ENCODE measurements around the gene TRAP1. TPM values are rescaled to one million over a fixed set of nuclear protein-coding genes. Genes with fewer than 3 reads are reported as not detected.

Gene TRAP1
- total and polyA plus RNA-seq, 8 donors: 58.0 to 254 (median 84.0) TPM

DNA sequence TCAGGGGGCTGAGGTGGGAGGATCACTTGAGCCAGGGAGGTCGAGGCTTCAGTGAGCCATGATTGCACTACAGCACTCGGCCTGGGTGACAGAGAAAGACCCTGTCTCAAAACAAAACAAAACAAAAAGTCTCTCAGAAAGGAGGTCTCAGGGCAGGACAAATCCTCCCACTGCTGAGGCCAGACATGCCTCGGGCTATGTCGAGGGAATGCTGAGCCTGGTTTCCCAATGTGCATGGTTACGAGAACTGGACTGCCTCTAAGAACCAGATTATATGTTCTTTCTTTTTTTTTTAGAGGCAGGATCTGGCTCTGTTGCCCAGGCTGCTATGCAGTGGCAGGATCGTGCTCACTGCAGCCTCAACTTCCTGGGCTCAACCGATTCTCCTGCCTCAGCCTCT lies 27.6 kb downstream of the TRAP1 start:
- no peaks in the 10 kb centered on the region for H3K27me3 ChIP-seq
- 90 to 92% methylated on average over 7 of the region's 7 CpGs for WGBS, 2 donors
- DNase-seq (peak in 1 of 6 donors; percentile 10), FAIRE-seq (no peak), ATAC-seq (no peak)
- TF ChIP-seq CTCF (IDR thresholded peaks at IDR 0.05): no peak
- H3K9me3 ChIP-seq: no peaks in the 10 kb centered on the region
- H3K27ac ChIP-seq: no peak overlapping the region
- no peak overlapping the region for H3K4me3 ChIP-seq
- intact Hi-C loops (cut with DNase I): loop anchor here in 1 of 3 donors (5.0 kb wide), 1 partner anchor 188 kb away; no protein-coding TSS in a partner anchor
- peaks cover 4 to 17% (median 12%) of the 10 kb centered on the region in 3 donors for H3K4me1 ChIP-seq
- peaks cover 0 to 15% (median 12%) of the 10 kb centered on the region in 3 donors for H3K36me3 ChIP-seq

DNA sequence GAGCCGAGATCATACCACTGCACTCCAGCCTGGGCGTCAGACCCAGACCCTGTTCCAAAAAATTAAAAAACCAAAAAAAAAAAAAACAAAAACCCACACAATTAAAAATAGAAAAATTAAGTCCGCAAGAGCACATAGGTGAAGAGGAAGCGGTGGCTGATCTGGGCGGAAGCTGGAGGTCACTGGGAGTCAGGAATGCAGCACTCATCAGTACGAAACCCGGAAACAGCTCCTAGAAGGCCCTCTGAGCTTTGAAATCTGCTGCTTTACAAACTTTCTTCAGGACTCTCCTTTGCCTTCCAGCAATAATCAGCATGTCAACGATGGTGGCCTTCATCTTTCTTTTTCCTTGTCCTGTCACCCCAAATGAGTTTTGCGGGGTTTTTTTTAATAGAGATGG lies 29.5 kb downstream of the TRAP1 start:
- no peak for ATAC-seq
- Histone ChIP-seq H3K4me3 (no peak overlapping the region), H3K27me3 (no peaks in the 10 kb centered on the region), H3K27ac (no peak overlapping the region), H3K9me3 (no peaks in the 10 kb centered on the region), H3K36me3 (peaks cover 0 to 20% (median 12%) of the 10 kb centered on the region in 3 donors), H3K4me1 (peaks cover 0 to 12% (median 0%) of the 10 kb centered on the region in 3 donors)
- intact Hi-C loops (cut with DNase I): no loop called here
- FAIRE-seq: no peak
- 89 to 94% methylated on average over 9 of the region's 9 CpGs for WGBS, 2 donors
- TF ChIP-seq CTCF (IDR thresholded peaks at IDR 0.05): no peak
- peak in 1 of 6 donors; percentile 9 for DNase-seq

DNA sequence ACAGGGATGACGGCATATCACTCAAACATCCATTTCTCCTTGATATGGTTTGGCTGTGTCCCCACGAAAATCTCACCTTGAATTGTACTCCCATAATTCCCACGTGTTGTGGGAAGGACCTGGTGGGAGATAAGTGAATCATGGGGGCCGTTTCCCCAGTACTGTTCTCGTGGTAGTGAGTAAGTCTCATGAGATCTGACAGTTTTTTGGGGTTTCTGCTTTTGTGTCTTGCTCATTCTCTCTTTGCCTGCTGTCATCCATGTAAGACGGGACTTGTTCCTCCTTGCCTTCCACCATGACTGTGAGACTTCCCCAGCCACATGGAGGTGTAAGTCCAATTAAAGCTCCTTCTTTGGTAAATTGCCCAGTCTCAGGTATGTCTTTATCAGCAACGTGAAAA lies 30.3 kb downstream of the TRAP1 start:
- Histone ChIP-seq H3K27ac (no peak overlapping the region), H3K4me3 (no peak overlapping the region), H3K36me3 (peaks cover 0 to 24% (median 12%) of the 10 kb centered on the region in 3 donors), H3K4me1 (peaks cover 0 to 12% (median 0%) of the 10 kb centered on the region in 3 donors), H3K9me3 (no peaks in the 10 kb centered on the region), H3K27me3 (no peaks in the 10 kb centered on the region)
- TF ChIP-seq CTCF (IDR thresholded peaks at IDR 0.05): no peak
- 60 to 65% methylated on average over 7 of the region's 7 CpGs for WGBS, 2 donors
- FAIRE-seq (no peak), DNase-seq (no peak), ATAC-seq (no peak)
- intact Hi-C loops (cut with DNase I): no loop called here

GRCh38 chr16:3681206-3681605 lies 36.1 kb downstream of the TRAP1 start:
- 34 to 45% methylated on average over 3 of the region's 3 CpGs for WGBS, 2 donors
- intact Hi-C loops (cut with DNase I): no loop called here
- Histone ChIP-seq H3K27me3 (no peaks in the 10 kb centered on the region), H3K4me3 (no peak overlapping the region), H3K9me3 (no peaks in the 10 kb centered on the region), H3K36me3 (peaks cover 3 to 47% (median 16%) of the 10 kb centered on the region in 3 donors), H3K4me1 (peaks cover 3 to 8% (median 5%) of the 10 kb centered on the region in 3 donors), H3K27ac (peak overlapping the region in 1 of 4 donors; percentile 31)
- peak in 4 of 6 donors; percentile 65 to 85 (median 83) for DNase-seq
- TF ChIP-seq CTCF (IDR thresholded peaks at IDR 0.05): no peak
- FAIRE-seq: no peak
- ATAC-seq: peak; percentile 87 to 98 (median 94)

GRCh38 chr16:3677994-3678393 lies 39.3 kb downstream of the TRAP1 start:
- Histone ChIP-seq H3K4me1 (peaks cover 3 to 8% (median 5%) of the 10 kb centered on the region in 3 donors), H3K27me3 (no peaks in the 10 kb centered on the region), H3K36me3 (peaks cover 3 to 59% (median 22%) of the 10 kb centered on the region in 3 donors), H3K27ac (no peak overlapping the region), H3K9me3 (no peaks in the 10 kb centered on the region), H3K4me3 (no peak overlapping the region)
- ATAC-seq (no peak), DNase-seq (peak in 1 of 6 donors; percentile 12), FAIRE-seq (no peak)
- 93 to 94% methylated on average over 11 of the region's 11 CpGs for WGBS, 2 donors
- intact Hi-C loops (cut with DNase I): no loop called here
- TF ChIP-seq CTCF (IDR thresholded peaks at IDR 0.05): no peak
